ENCODE measurements around the gene RWDD4.
"Not testable (repeated sequence)": the region's sequence is repeated elsewhere in the genome, so short reads cannot be mapped to it uniquely, and the experiment has no call there.

Gene RWDD4

DNA sequence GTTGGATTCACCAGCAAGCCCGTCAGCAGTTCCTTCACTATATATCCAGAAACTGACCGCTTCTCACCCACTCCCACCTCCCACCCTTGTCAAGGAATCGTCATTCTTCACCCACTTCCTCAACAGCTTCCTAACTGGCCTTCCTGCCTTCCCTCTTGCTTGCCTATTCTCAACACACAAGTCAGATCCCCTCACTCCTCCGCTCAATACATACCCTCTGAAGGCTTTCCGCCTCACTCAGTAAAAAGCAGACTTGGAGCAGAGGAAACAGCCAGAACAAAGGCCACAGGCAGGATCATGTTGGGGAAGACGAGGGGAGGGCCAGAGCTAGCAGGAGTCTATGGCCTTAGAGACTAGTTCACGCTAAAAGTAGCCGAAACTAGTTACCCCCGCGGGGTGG, 23.7 kb downstream of the RWDD4 start:
- no peak for DNase-seq

DNA sequence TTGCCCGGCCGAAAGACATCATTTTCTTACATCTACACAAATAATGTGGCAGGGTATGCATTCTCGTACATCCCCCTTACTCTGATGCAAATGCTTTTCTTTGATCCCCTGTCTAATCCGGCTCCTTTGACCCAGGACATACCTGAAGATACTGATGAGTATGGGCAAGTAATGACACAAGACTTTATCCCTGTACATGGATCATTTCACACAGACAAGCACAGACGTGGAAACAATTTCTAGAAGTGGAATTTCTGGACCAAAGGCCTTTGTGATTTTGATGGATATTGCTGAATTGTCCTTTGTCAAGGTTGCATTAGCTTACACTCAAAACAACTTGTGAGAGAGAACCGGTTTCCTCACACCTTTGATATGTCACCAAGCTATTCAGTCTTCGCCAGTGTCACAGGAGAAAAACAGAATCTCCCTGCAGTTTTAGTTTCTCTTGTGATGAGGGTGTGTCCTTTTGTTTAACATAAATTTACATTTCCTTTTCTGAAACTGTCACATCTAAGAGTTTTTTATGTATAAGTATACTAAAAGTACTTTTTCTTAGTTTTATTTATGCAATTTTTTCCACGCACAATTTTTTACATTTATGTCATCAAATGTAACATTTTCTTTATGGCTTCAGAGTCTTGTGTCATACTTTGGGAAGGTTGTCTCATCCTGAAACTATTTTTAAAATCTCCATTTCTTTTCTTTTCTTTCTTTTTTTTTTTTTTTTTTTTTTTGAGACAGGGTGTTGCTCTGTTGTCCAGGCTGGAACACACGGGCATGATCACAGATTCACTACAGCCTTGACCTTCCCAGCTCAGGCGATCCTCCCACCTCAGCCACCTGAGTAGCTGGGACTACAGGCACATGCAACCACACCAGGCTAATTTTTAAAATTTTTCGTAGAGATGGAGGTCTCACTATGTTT, 25.2 kb downstream of the RWDD4 start:
- no peak for DNase-seq

GRCh38 chr4:183632689-183633088, 26.3 kb downstream of the RWDD4 start:
- DNase-seq = no peak

- no peak for DNase-seq
Measured at GRCh38 chr4:183631577-183632198, 27.3 kb downstream of the RWDD4 start.

GRCh38 chr4:183627979-183628588, 30.9 kb downstream of the RWDD4 start:
- no peak for DNase-seq

DNA sequence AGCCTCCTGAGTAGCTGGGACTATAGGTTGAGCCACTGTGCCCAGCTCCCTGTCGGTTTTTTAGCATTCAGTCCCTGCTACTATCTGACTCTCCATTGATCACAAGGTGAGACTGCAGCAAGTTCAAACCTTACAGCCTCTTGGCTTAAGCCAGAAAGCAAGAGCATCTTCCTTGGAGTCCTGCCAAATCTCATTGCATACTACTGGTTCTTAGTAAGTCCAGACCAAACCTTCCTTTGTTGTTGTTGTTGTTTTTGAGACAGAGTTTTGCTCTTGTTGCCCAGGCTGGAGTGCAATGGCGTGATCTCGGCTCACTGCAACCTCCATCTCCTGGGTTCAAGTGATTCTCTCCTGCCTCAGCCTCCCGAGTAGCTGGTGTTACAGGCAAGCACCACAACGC, 31.7 kb downstream of the RWDD4 start:
- not testable (repeated sequence) for DNase-seq

- DNase-seq = no peak
Measured at GRCh38 chr4:183626168-183626567, 32.8 kb downstream of the RWDD4 start.

DNA sequence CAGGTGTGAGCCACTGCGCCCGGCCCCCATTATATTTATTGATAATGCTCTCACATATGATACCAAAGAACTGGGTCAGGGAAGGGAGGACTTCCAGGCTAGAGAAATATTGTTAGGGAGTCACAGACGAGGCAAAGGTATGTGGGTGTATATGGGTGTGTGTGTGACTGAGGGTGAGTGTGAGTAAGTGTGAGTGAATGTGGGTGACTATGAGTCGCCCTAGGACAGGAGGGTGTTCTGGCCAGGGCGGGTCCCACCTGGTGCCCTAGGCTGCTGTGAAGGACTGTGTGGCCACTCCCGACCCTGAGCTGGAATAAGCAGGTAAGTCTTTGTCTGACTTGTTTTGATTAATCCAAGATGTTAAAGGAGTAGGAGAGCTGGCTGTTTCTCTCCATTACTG, 34.4 kb downstream of the RWDD4 start:
- DNase-seq = no peak

DNA sequence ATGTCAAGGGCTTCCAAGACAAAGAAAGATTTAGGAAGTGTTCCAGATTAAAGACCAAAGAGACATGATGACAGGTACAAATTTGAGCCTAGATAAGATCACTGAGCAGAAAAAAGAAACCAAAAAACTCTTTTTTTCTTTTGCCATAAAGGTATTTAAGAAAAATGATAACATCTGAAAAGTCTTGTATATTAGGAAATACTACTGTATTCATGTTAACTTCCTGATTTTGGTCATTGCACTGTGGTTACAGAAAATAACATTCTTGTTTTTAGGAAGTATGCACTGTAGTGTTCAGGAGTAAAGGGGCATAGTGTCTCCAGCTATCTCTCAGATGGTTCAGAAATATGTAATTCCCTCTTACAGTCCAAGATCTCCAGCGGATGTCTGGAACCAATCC, 37.1 kb downstream of the RWDD4 start:
- DNase-seq = no peak

- DNase-seq = no peak
Measured at GRCh38 chr4:183620421-183620820, 38.6 kb downstream of the RWDD4 start.

GRCh38 chr4:183618681-183619080, 40.3 kb downstream of the RWDD4 start:
- no peak for DNase-seq

- DNase-seq = no peak
Measured at GRCh38 chr4:183617075-183617474, 41.9 kb downstream of the RWDD4 start.

- no peak for DNase-seq
Measured at GRCh38 chr4:183612329-183613250, 46.4 kb downstream of the RWDD4 start.

DNA sequence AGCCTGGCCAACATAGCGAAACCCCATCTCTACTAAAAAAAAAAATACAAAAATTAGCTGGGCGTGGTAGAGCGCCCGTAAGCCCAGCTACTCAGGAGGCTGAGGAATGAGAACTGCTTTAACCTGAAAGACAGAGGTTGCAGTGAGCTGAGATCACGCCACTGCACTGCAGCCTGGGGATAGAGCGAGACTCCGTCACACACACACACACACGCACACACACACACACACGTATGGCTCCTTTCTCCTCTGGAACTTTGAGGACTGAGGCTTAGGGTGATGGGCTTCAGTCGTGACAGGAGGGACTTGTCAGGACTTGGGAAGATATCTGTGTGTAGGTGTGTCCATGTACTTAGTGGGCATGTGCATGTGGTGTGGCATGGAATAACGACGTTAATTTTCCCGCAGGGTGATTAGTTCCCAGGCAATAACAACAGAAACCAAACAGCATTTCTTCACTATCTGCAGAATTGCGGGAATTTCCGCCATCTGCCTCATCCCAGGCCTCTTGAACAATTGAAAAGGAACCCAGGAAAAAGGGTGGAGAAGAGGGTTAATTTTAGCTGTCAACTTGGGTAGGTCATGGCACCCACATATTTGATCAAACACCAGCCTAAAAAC, 47.7 kb downstream of the RWDD4 start:
- no peak for DNase-seq

GRCh38 chr4:183610613-183611012, 48.4 kb downstream of the RWDD4 start:
- DNase-seq = no peak

DNA sequence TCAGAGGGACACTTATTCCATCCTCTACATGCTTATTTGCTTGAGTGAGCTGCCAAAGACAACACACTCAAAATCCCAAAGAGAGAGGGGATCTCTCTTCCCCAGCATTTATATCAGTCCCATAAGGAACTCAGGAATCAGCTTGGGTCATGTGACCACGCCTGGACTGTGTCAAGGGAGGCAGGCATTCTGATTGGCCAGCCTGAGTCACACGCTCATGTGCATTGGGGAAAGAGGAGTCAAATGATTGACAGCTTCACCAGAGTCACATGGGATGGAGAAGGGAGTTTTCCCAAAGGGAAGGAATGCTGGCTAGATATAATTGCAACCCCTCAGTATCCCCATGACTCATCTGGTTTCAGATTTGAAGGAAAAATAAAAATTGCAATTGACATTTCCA, 49.0 kb downstream of the RWDD4 start:
- DNase-seq = no peak

DNA sequence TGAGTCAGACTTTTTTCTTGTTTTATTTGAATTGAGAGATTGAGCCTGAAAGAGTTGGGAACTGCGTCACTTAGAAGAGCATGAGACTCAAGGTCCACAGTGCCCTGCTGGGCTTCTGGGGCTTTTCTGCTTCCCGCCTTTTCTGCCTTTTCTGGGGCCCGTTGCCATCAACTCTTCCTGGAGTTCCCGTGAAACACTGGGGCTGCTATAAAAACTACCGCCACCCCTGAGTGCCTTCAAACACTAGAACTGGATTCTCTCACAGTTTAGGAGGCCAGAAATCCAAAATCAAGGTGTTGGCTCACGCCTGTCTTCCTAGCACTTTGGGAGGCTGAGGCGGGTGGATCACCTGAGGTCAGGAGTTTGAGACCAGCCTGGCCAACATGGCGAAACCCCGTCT, 49.8 kb downstream of the RWDD4 start:
- no peak for DNase-seq

- DNase-seq = no peak
Measured at GRCh38 chr4:183607894-183608293, 51.1 kb downstream of the RWDD4 start.

- DNase-seq = no peak
Measured at GRCh38 chr4:183602557-183603027, 56.4 kb downstream of the RWDD4 start.

- DNase-seq = no peak
Measured at GRCh38 chr4:183601381-183601780, 57.6 kb downstream of the RWDD4 start.

GRCh38 chr4:183600189-183600685, 58.7 kb downstream of the RWDD4 start:
- peak; percentile 2 for DNase-seq

- DNase-seq = no peak
Measured at GRCh38 chr4:183599690-183600089, 59.3 kb downstream of the RWDD4 start.
